GM12878 (cell line): ENCODE measurements around the gene PLEKHO1. TPM values are rescaled to one million over a fixed set of nuclear protein-coding genes. Genes with fewer than 3 reads are reported as not detected.

Source experiments
- CREM ChIP-seq: IDR thresholded peaks from 2 replicates; pipeline ENCODE4 v1.6.1; 2014; ENCODE audit warnings: antibody characterized with exemption, low read depth
- HDGF ChIP-seq: fragments of 450-650 bp; IDR thresholded peaks from 2 replicates; pipeline ENCODE4 v1.6.1; 2016; ENCODE audit warnings: antibody characterized with exemption
- MTA2 ChIP-seq: fragments of 450-650 bp; IDR thresholded peaks from 2 replicates; pipeline ENCODE4 v1.6.1; 2016; ENCODE audit warnings: low read depth, mild to moderate bottlenecking, moderate library complexity
- PAX5 ChIP-seq: IDR thresholded peaks from 2 replicates; pipeline ENCODE4 v1.6.1; 2011; ENCODE audit warnings: low read depth, low read length, borderline replicate concordance
- SMAD5 ChIP-seq: IDR thresholded peaks from 2 replicates; pipeline ENCODE4 v1.6.1; 2016; ENCODE audit warnings: antibody characterized with exemption, low read depth
- TBL1XR1 ChIP-seq: IDR thresholded peaks from 2 replicates; pipeline ENCODE4 v1.6.1; 2012; ENCODE audit warnings: low read depth, low read length, improper control_type of control experiment
- TCF3 ChIP-seq: IDR thresholded peaks from 2 replicates; pipeline ENCODE4 v1.6.1; 2012; ENCODE audit warnings: low read depth, mild to moderate bottlenecking, low read length, borderline replicate concordance; ENCODE audit not compliant: insufficient read depth
- ZSCAN29 ChIP-seq: fragments of 450-650 bp; IDR thresholded peaks from 2 replicates; pipeline ENCODE4 v1.6.1; 2017; ENCODE audit warnings: mild to moderate bottlenecking, moderate library complexity
- polyA plus RNA-seq, 11 experiments: library from polyadenylated mRNA; depleted of rRNA in 4 of 11; unstranded in 6 of 11; stranded (reverse) in 5 of 11; fragments of >200 nt; fragmentation: Nextera tagmentation in 4 of 11; fragmentation: Illumina TruSeq in 1 of 11; extraction: Ambion mirVana in 4 of 11; extraction: Trizol in 1 of 11; gene quantifications; 1 replicate in 1 of 11; 2 replicates in 10 of 11; pipeline versions ENCODE4 v1.2.1 to v1.2.3, GENCODE V29; 2011 to 2016; ENCODE audit warnings: inconsistent platforms in 2 of 11, missing spikeins in 2 of 11, low read depth in 1 of 11
- total RNA-seq, 4 experiments: library from RNA; depleted of rRNA in 3 of 4; stranded (reverse); fragments of >200 nt in 3 of 4; fragmentation: Illumina TruSeq in 1 of 4; extraction: Trizol in 1 of 4; gene quantifications; 2 replicates each; pipeline versions ENCODE4 v1.2.1 to v1.2.3, GENCODE V29; 2013 to 2021
- TF ChIP-seq, protein P1 (sequence below): fragments of 450-650 bp; conservative IDR thresholded peaks from 2 replicates; pipeline ENCODE4 v1.6.1; 2017; ENCODE audit warnings: mild to moderate bottlenecking, moderate library complexity
- TF ChIP-seq, protein P2 (sequence below): fragments of 450-650 bp; IDR thresholded peaks from 2 replicates; pipeline ENCODE4 v1.6.1; 2016; ENCODE audit warnings: mild to moderate bottlenecking, moderate library complexity, borderline replicate concordance
- TF ChIP-seq, protein P3 (sequence below): fragments of 450-650 bp; IDR thresholded peaks from 2 replicates; pipeline ENCODE4 v1.6.1; 2017; ENCODE audit warnings: borderline replicate concordance
- TF ChIP-seq, protein P4 (sequence below): fragments of 450-650 bp; IDR thresholded peaks from 2 replicates; pipeline ENCODE4 v1.6.1; 2017; ENCODE audit warnings: mild to moderate bottlenecking, moderate library complexity
- TF ChIP-seq, protein P5 (sequence below): IDR thresholded peaks from 2 replicates; pipeline ENCODE4 v1.6.1; 2011; ENCODE audit warnings: mild to moderate bottlenecking, low read depth, low read length, moderate library complexity; ENCODE audit not compliant: insufficient replicate concordance

The PLEKHO1 gene
- total and polyA plus RNA-seq, 10 of the 15 experiments (the other 5 are each of a cell fraction or from before 2014, with no cell fraction given): 5.3 to 184 (median 88.8) TPM

DNA sequence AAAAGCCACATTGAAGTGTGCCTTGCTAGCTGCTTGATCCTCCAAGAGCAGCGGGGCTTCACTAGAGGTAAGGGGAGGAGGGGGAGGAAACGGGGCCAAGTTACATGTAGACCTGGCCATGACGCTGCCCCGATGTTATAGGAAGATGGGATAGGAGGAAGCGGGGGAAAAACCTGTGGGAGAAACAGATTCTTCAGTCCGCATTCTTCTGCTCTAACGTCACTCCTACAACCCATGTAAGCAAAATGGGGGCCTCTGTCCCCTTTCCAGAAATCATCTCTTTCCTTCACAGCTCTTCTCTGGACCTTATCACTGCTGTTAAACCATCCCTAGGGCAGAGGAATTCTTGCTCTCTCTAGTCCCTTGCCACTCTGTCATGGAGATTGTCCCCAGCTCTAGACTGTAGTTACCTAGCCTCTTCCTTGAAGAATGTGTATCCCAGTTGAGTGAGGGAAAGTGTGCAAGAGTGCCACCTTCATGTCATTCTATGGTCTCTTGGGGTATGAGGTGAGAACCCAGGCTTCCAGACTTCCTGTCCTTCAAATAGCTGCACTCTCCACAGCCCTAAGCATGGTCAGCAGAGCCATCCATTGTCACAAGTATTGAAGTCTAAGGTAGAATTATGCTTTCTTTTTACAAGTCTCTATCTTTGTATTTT lies 11.4 kb downstream of the PLEKHO1 start (continued):
- TF ChIP-seq, protein P1, sequence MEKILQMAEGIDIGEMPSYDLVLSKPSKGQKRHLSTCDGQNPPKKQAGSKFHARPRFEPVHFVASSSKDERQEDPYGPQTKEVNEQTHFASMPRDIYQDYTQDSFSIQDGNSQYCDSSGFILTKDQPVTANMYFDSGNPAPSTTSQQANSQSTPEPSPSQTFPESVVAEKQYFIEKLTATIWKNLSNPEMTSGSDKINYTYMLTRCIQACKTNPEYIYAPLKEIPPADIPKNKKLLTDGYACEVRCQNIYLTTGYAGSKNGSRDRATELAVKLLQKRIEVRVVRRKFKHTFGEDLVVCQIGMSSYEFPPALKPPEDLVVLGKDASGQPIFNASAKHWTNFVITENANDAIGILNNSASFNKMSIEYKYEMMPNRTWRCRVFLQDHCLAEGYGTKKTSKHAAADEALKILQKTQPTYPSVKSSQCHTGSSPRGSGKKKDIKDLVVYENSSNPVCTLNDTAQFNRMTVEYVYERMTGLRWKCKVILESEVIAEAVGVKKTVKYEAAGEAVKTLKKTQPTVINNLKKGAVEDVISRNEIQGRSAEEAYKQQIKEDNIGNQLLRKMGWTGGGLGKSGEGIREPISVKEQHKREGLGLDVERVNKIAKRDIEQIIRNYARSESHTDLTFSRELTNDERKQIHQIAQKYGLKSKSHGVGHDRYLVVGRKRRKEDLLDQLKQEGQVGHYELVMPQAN: 0 out of 2 replicates have a peak, but pooled peaks have one; percentile 30
- TF ChIP-seq, protein P2, sequence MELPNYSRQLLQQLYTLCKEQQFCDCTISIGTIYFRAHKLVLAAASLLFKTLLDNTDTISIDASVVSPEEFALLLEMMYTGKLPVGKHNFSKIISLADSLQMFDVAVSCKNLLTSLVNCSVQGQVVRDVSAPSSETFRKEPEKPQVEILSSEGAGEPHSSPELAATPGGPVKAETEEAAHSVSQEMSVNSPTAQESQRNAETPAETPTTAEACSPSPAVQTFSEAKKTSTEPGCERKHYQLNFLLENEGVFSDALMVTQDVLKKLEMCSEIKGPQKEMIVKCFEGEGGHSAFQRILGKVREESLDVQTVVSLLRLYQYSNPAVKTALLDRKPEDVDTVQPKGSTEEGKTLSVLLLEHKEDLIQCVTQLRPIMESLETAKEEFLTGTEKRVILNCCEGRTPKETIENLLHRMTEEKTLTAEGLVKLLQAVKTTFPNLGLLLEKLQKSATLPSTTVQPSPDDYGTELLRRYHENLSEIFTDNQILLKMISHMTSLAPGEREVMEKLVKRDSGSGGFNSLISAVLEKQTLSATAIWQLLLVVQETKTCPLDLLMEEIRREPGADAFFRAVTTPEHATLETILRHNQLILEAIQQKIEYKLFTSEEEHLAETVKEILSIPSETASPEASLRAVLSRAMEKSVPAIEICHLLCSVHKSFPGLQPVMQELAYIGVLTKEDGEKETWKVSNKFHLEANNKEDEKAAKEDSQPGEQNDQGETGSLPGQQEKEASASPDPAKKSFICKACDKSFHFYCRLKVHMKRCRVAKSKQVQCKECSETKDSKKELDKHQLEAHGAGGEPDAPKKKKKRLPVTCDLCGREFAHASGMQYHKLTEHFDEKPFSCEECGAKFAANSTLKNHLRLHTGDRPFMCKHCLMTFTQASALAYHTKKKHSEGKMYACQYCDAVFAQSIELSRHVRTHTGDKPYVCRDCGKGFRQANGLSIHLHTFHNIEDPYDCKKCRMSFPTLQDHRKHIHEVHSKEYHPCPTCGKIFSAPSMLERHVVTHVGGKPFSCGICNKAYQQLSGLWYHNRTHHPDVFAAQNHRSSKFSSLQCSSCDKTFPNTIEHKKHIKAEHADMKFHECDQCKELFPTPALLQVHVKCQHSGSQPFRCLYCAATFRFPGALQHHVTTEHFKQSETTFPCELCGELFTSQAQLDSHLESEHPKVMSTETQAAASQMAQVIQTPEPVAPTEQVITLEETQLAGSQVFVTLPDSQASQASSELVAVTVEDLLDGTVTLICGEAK: no peak
- TF ChIP-seq, protein P3, sequence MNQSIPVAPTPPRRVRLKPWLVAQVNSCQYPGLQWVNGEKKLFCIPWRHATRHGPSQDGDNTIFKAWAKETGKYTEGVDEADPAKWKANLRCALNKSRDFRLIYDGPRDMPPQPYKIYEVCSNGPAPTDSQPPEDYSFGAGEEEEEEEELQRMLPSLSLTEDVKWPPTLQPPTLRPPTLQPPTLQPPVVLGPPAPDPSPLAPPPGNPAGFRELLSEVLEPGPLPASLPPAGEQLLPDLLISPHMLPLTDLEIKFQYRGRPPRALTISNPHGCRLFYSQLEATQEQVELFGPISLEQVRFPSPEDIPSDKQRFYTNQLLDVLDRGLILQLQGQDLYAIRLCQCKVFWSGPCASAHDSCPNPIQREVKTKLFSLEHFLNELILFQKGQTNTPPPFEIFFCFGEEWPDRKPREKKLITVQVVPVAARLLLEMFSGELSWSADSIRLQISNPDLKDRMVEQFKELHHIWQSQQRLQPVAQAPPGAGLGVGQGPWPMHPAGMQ: no peak
- TF ChIP-seq CREM (no peak; the same call in 1 of the 2 replicates), TBL1XR1 (no peak), HDGF (no peak), ZSCAN29 (no peak), SMAD5 (peak; percentile 53; the same call in 1 of the 2 replicates), TCF3 (no peak), PAX5 (0 out of 2 replicates have a peak, but pooled peaks have one; percentile 15), MTA2 (no peak)
- TF ChIP-seq, protein P4, sequence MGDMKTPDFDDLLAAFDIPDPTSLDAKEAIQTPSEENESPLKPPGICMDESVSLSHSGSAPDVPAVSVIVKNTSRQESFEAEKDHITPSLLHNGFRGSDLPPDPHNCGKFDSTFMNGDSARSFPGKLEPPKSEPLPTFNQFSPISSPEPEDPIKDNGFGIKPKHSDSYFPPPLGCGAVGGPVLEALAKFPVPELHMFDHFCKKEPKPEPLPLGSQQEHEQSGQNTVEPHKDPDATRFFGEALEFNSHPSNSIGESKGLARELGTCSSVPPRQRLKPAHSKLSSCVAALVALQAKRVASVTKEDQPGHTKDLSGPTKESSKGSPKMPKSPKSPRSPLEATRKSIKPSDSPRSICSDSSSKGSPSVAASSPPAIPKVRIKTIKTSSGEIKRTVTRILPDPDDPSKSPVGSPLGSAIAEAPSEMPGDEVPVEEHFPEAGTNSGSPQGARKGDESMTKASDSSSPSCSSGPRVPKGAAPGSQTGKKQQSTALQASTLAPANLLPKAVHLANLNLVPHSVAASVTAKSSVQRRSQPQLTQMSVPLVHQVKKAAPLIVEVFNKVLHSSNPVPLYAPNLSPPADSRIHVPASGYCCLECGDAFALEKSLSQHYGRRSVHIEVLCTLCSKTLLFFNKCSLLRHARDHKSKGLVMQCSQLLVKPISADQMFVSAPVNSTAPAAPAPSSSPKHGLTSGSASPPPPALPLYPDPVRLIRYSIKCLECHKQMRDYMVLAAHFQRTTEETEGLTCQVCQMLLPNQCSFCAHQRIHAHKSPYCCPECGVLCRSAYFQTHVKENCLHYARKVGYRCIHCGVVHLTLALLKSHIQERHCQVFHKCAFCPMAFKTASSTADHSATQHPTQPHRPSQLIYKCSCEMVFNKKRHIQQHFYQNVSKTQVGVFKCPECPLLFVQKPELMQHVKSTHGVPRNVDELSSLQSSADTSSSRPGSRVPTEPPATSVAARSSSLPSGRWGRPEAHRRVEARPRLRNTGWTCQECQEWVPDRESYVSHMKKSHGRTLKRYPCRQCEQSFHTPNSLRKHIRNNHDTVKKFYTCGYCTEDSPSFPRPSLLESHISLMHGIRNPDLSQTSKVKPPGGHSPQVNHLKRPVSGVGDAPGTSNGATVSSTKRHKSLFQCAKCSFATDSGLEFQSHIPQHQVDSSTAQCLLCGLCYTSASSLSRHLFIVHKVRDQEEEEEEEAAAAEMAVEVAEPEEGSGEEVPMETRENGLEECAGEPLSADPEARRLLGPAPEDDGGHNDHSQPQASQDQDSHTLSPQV: no peak
- TF ChIP-seq, protein P5, sequence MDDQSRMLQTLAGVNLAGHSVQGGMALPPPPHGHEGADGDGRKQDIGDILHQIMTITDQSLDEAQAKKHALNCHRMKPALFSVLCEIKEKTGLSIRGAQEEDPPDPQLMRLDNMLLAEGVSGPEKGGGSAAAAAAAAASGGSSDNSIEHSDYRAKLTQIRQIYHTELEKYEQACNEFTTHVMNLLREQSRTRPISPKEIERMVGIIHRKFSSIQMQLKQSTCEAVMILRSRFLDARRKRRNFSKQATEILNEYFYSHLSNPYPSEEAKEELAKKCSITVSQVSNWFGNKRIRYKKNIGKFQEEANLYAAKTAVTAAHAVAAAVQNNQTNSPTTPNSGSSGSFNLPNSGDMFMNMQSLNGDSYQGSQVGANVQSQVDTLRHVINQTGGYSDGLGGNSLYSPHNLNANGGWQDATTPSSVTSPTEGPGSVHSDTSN: no peak
